ENCODE results near the gene ADCY7.

GRCh38 chr16:50252082-50252611 lies 14.2 kb upstream of the ADCY7 start:
- TF ChIP-seq CTCF (IDR thresholded peaks at IDR 0.05) = no peak
- no peak for TF ChIP-seq POLR2A (IDR thresholded peaks at IDR 0.05)
